ENCODE measurements around the gene MID1. TPM values are rescaled to one million over a fixed set of nuclear protein-coding genes. Genes with fewer than 3 reads are reported as not detected.

Gene MID1
- total and polyA plus RNA-seq, 9 of the 15 experiments (the other 6 are each of a cell fraction or from before 2014, with no cell fraction given) = 0.07 to 0.54 (median 0.33) TPM

DNA sequence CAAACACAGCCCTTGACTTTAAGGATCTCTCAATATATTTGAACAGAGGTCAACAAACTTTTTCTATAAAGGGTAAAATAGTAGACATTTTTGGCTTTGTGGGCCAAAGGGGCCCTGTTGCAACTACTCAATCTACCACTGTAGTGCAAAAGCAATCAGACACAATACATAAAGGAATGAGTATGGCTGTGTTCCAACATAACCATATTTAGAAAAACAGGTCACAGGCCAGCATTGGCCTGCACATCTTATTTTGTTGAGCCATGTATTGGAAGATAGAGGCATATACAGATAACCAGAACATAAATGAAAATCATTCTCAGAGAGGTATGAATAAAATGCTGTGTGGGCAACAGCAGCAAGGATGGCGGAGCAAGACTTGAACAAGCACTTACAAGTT is 49.8 kb downstream of the MID1 start:
- no peak overlapping the region for H3K4me2 ChIP-seq (ENCODE audit: insufficient read depth, low read length)
- H3K9me3 ChIP-seq (replicated peaks; ENCODE audit: control insufficient read depth, insufficient read depth, low read depth, low read length) = no peaks in the 10 kb centered on the region
- CTCF ChIA-PET (ENCODE audit: low intra/inter-chr PET ratio) = interaction anchor here (0.7 kb wide), 1 partner anchor 387 kb away, joined by 3 read pairs; no protein-coding TSS in a partner anchor
- 11% methylated on average over 1 of the region's 1 CpG for WGBS (ENCODE audit: insufficient coverage, low coverage, missing lambda C conversion rate)
- no peaks in the 10 kb centered on the region for H3K4me1 ChIP-seq (replicated peaks in 1 of 2; ENCODE audit: control insufficient read depth in 2 of 2, insufficient read depth in 2 of 2, low read length in 2 of 2)
- no peak for TF ChIP-seq DNMT1 (IDR thresholded peaks at IDR 0.05)
- TF ChIP-seq ZNF449 (CRISPR knock-in tag; IDR thresholded peaks at IDR 0.05) = no peak
- TF ChIP-seq BACH1 (tag; IDR thresholded peaks at IDR 0.05) = no peak
- no peak for TF ChIP-seq RBBP5 (IDR thresholded peaks at IDR 0.05; ENCODE audit: borderline replicate concordance, insufficient read depth, low read length, poor library complexity, severe bottlenecking)
- no peak for TF ChIP-seq NUFIP1 (IDR thresholded peaks at IDR 0.05; ENCODE audit: partially characterized antibody)
- TF ChIP-seq KDM1A (IDR thresholded peaks at IDR 0.05) = no peak
- TF ChIP-seq CTBP1 (IDR thresholded peaks at IDR 0.05; ENCODE audit: borderline replicate concordance) = no peak
- TF ChIP-seq CBX8 (IDR thresholded peaks at IDR 0.05; ENCODE audit: borderline replicate concordance, extremely low read depth, low read depth, low read length, poor library complexity, severe bottlenecking) = no peak
- TF ChIP-seq RBM15 (IDR thresholded peaks at IDR 0.05; ENCODE audit: insufficient read depth, low read length) = no peak
- no peak for TF ChIP-seq ZNF133 (CRISPR knock-in tag; IDR thresholded peaks at IDR 0.05)
- no peak for TF ChIP-seq CBFA2T3 (IDR thresholded peaks at IDR 0.05)
- no peak for TF ChIP-seq ZNF778 (CRISPR knock-in tag; IDR thresholded peaks at IDR 0.05)
- TF ChIP-seq, protein P1, sequence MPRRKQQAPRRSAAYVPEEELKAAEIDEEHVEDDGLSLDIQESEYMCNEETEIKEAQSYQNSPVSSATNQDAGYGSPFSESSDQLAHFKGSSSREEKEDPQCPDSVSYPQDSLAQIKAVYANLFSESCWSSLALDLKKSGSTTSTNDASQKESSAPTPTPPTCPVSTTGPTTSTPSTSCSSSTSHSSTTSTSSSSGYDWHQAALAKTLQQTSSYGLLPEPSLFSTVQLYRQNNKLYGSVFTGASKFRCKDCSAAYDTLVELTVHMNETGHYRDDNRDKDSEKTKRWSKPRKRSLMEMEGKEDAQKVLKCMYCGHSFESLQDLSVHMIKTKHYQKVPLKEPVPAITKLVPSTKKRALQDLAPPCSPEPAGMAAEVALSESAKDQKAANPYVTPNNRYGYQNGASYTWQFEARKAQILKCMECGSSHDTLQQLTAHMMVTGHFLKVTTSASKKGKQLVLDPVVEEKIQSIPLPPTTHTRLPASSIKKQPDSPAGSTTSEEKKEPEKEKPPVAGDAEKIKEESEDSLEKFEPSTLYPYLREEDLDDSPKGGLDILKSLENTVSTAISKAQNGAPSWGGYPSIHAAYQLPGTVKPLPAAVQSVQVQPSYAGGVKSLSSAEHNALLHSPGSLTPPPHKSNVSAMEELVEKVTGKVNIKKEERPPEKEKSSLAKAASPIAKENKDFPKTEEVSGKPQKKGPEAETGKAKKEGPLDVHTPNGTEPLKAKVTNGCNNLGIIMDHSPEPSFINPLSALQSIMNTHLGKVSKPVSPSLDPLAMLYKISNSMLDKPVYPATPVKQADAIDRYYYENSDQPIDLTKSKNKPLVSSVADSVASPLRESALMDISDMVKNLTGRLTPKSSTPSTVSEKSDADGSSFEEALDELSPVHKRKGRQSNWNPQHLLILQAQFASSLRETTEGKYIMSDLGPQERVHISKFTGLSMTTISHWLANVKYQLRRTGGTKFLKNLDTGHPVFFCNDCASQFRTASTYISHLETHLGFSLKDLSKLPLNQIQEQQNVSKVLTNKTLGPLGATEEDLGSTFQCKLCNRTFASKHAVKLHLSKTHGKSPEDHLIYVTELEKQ (CRISPR knock-in tag; IDR thresholded peaks at IDR 0.05) = no peak
- no peak for TF ChIP-seq SREBF1 (IDR thresholded peaks at IDR 0.05; ENCODE audit: borderline replicate concordance, low read depth, low read length)
- no peak for TF ChIP-seq SAFB (IDR thresholded peaks at IDR 0.05; ENCODE audit: borderline replicate concordance, low read depth, low read length)
- H3K4me3 ChIP-seq = no peak overlapping the region
- no peak overlapping the region for H3K27ac ChIP-seq (ENCODE audit: extremely low read depth, low read depth, low read length)
- DNase-seq (ENCODE audit: extremely low read depth in 1 of 4, low spot score in 3 of 4) (no peak), ATAC-seq (no peak), FAIRE-seq (no peak)
- no peak overlapping the region for H3K9ac ChIP-seq (ENCODE audit: insufficient read depth in 1 of 2, low read depth in 2 of 2, low read length in 2 of 2)
- no peak overlapping the region for H2AFZ ChIP-seq (ENCODE audit: low read depth, low read length)
- peaks cover 0 to 7% of the 10 kb centered on the region in 2 experiments; a peak in 1 of 5 replicates for H3K27me3 ChIP-seq (ENCODE audit: control insufficient read depth in 2 of 2, insufficient read depth in 2 of 2, low read length in 2 of 2)
- H4K20me1 ChIP-seq (replicated peaks; ENCODE audit: control insufficient read depth, insufficient read depth, low read length) = no peaks in the 10 kb centered on the region
- intact Hi-C loops (cut with micrococcal nuclease) (no loop called here), in situ Hi-C loops (cut with MboI) (no loop called here)
- H3K79me2 ChIP-seq (ENCODE audit: control insufficient read depth, insufficient read depth, low read length) = no peaks in the 10 kb centered on the region
- POLR2A ChIA-PET = no interaction called here
- no peaks in the 10 kb centered on the region for H3K36me3 ChIP-seq (ENCODE audit: control insufficient read depth, insufficient read depth, low read length)
- no TSS peak for BruUV-seq (replicated peaks)
- no peaks in the 10 kb centered on the region for H3K9me1 ChIP-seq (ENCODE audit: control insufficient read depth, insufficient read depth, low read length)
